Spleen (tissue), 11 donors: Measurements from ENCODE around the gene SLC19A3. TPM values are rescaled to one million over a fixed set of nuclear protein-coding genes. Genes with fewer than 3 reads are reported as not detected.
"Not testable (repeated sequence)": the region's sequence is repeated elsewhere in the genome, so short reads cannot be mapped to it uniquely, and the experiment has no call there.

Experiments used
- DNase-seq: peaks from one replicate; pipeline ENCODE4 v3.0.0-alpha.2; 2020
- H3K27ac ChIP-seq, 8 donors: fragments of 200-600 bp; sonication (generic) in 7 of 8; 1 replicate in 4 of 8; 2 replicates in 4 of 8; pipeline versions ENCODE4 v1.5.0 to v1.8.0; 2016 to 2021; ENCODE audit warnings: inconsistent platforms in 4 of 8, mild to moderate bottlenecking in 4 of 8, moderate library complexity in 1 of 8
- H3K27me3 ChIP-seq, 7 donors: fragments of 200-600 bp; sonication (generic) in 6 of 7; replicated peaks in 1 of 7; 1 replicate in 4 of 7; 2 replicates in 3 of 7; pipeline versions ENCODE4 v1.5.0 to v1.8.0; 2016 to 2021; ENCODE audit warnings: inconsistent platforms in 3 of 7, mild to moderate bottlenecking in 1 of 7
- H3K36me3 ChIP-seq, 6 donors: fragments of 200-600 bp; sonication (generic) in 5 of 6; 1 replicate in 4 of 6; 2 replicates in 2 of 6; pipeline versions ENCODE4 v1.5.0 to v1.8.0; 2016 to 2021; ENCODE audit warnings: inconsistent platforms in 2 of 6
- H3K4me1 ChIP-seq, 6 donors: fragments of 200-600 bp; sonication (generic) in 5 of 6; 1 replicate in 3 of 6; 2 replicates in 3 of 6; pipeline versions ENCODE4 v1.5.0 to v1.8.0; 2016 to 2021; ENCODE audit warnings: inconsistent platforms in 3 of 6
- H3K4me3 ChIP-seq, 8 donors: fragments of 200-600 bp; sonication (generic) in 7 of 8; 1 replicate in 4 of 8; 2 replicates in 4 of 8; pipeline versions ENCODE4 v1.5.0 to v1.8.0; 2016 to 2021; ENCODE audit warnings: inconsistent platforms in 4 of 8, mild to moderate bottlenecking in 4 of 8, moderate library complexity in 2 of 8
- H3K9me3 ChIP-seq, 8 donors: fragments of 200-600 bp; sonication (generic) in 7 of 8; 1 replicate in 4 of 8; 2 replicates in 4 of 8; pipeline versions ENCODE4 v1.5.0 to v1.8.0; 2016 to 2021; ENCODE audit warnings: inconsistent platforms in 4 of 8
- CTCF ChIP-seq, 11 experiments: fragments of 200-600 bp in 7 of 11; fragments of 450-650 bp in 4 of 11; sonication (generic) in 4 of 11; IDR thresholded peaks in 8 of 11; conservative IDR thresholded peaks in 3 of 11; 1 replicate in 7 of 11; 2 replicates in 4 of 11; pipeline versions ENCODE4 v1.4.0 to v1.8.0; 2016 to 2021; ENCODE audit warnings: antibody characterized with exemption in 11 of 11, inconsistent platforms in 4 of 11, mild to moderate bottlenecking in 1 of 11
- POLR2A ChIP-seq, 3 donors: fragments of 450-650 bp; IDR thresholded peaks; one replicate each; pipeline ENCODE4 v1.5.1; 2017; ENCODE audit warnings: antibody characterized with exemption in 3 of 3, mild to moderate bottlenecking in 1 of 3
- POLR2AphosphoS5 ChIP-seq, 3 donors: sonication (generic); formaldehyde crosslinking; IDR thresholded peaks; one replicate each; pipeline ENCODE4 v1.5.1; 2017; ENCODE audit warnings: antibody characterized with exemption in 3 of 3
- WGBS, 5 donors: extraction: QIAGEN DNeasy Blood & Tissue Kit in 3 of 5; methylation state at CpG; one replicate each; pipeline versions ENCODE4 v1.1.5 to v1.1.7; 2013 to 2018; 5-methylcytosine and 5-hydroxymethylcytosine counted together
- intact Hi-C: fragments of 100-400 bp; cut with DNase I; formaldehyde crosslinking; loops from one replicate; pipeline ENCODE4 v1.15.0; 2023; ENCODE audit warnings: low total_unique reads
- polyA plus RNA-seq, 3 donors: library from polyadenylated mRNA; stranded (reverse); fragments of 200-250 nt; gene quantifications; one replicate each; pipeline ENCODE4 v1.2.1, GENCODE V29; 2013
- total RNA-seq, 7 donors: library from RNA; depleted of rRNA in 3 of 7; stranded (reverse); fragments of >200 nt in 3 of 7; fragmentation: NEBNext Ultra II Directional in 4 of 7; extraction: Animal tissue kit (Norgen Biotek cat#: 25700) in 4 of 7; gene quantifications; one replicate each; pipeline versions ENCODE4 v1.1.0 to v1.2.1, GENCODE V29; 2016 to 2021
- donor health status: healthy with polysubstance abuse.
- donor health status: DM: no; HTN: no; CAD: no; lungs with moderate emphysema.
- donor health status: DM: no; HTN: no; CAD: no.
- donor health status: Bipolar disorder and iron deficiency.
- donor health status: healthy.
- donor health status: DM: no; HTN: no; CAD: no.
- donor health status: DM: yes; HTN: yes; CAD: no.

The SLC19A3 gene
- total and polyA plus RNA-seq, 10 donors: 0.06 to 0.23 (median 0.15) TPM; not detected in 5

DNA sequence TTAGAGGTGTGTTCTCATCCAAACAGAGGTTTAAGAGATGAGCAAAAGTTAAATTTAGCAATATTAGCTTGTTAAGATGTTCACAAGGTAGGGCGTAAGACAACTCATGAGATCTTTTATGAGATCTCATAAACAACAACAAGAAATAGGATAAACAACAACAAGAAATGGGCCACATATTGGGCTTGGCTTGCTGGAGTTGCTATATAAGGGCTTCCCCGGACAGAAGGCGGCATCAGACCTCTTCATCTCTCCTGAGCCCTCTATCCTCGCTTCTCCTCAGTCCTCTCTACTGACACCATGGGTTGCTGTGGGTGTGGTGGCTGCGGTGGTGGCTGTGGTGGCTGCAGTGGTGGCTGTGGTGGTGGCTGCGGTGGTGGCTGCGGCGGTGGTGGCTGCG lies 27.8 kb upstream of the SLC19A3 start, which contains the start of gene SCYGR8:
Gene SCYGR8, plus strand, starts transcription at position 301 of the 400 bp plus-strand sequence. Its CDS starts 0 bp downstream, at position 301.
- Histone ChIP-seq H3K4me1 (no peaks in the 10 kb centered on the region), H3K27me3 (peaks cover 0 to under 1% (median 0%) of the 10 kb centered on the region in 7 donors), H3K36me3 (no peaks in the 10 kb centered on the region), H3K4me3 (no peak within 1 kb of the TSS), H3K27ac (no peak within 1 kb of the TSS), H3K9me3 (no peaks in the 10 kb centered on the region)
- TF ChIP-seq POLR2A (IDR thresholded peaks at IDR 0.05) (no peak), CTCF (IDR thresholded peaks at IDR 0.05 in 8 of 11, conservative IDR thresholded peaks at IDR 0.05 in 3 of 11) (no peak), POLR2AphosphoS5 (IDR thresholded peaks at IDR 0.05) (no peak)
- intact Hi-C loops: no loop called here
- WGBS, 5 donors: 82 to 97% (median 90%) methylated on average over 4 to 5 of the region's 9 CpGs
- DNase-seq: no peak

DNA sequence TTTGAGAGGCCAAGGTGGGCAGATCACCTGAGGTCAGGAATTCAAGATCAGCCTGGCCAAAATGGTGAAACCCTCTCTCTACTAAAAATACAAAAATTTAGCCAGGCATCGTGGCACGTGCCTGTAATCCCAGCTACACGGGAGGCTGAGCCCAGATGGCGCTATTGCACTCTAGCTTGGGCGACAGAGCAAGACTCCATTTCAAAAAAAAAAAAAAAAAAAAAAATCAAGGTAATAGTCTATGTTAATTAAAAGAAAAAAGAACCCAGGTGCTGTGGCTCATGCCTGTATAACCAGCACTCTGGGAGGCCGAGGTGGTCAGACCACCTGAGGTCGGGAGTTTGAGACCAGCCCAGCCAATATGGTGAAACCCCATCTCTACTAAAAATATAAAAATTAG lies 22.9 kb upstream of the SLC19A3 start:
- WGBS, 5 donors: 75 to 83% (median 78%) methylated on average over 7 of the region's 7 CpGs

GRCh38 chr2:227739351-227739750 lies 21.5 kb upstream of the SLC19A3 start:
- Histone ChIP-seq H3K36me3 (no peaks in the 10 kb centered on the region), H3K9me3 (no peaks in the 10 kb centered on the region), H3K27me3 (peaks cover 0 to 4% (median 0%) of the 10 kb centered on the region in 7 donors), H3K27ac (no peak overlapping the region), H3K4me1 (no peaks in the 10 kb centered on the region), H3K4me3 (no peak overlapping the region)
- WGBS, 5 donors: 82 to 91% (median 85%) methylated on average over 14 of the region's 14 CpGs
- no peak for DNase-seq
- intact Hi-C loops: no loop called here
- TF ChIP-seq POLR2A (IDR thresholded peaks at IDR 0.05) (no peak), POLR2AphosphoS5 (IDR thresholded peaks at IDR 0.05) (no peak), CTCF (IDR thresholded peaks at IDR 0.05 in 8 of 11, conservative IDR thresholded peaks at IDR 0.05 in 3 of 11) (no peak)

More for the DNA sequence above, 22.9 kb upstream of the SLC19A3 start:
- H3K9me3 ChIP-seq, DNase-seq, H3K27ac ChIP-seq, H3K4me3 ChIP-seq, H3K4me1 ChIP-seq, intact Hi-C loops, H3K27me3 ChIP-seq, H3K36me3 ChIP-seq: not testable (repeated sequence)

DNA sequence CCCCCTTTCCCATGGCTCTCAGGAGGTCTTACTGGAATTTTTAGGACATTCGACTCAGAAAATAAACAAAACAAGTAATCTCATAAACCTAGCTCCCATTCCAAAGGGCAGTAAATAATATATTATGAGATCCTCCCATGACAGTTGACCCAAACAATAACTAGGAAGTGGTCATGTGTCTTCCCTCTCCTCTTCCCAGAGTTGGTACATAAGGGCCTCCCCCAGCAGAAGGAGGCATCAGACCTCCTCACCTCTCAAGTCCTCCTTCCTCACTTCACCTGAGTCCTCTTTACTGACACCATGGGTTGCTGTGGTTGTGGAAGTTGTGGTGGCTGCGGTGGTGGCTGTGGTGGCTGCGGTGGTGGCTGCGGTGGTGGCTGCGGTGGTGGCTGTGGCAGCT lies 10.2 kb upstream of the SLC19A3 start, which contains the start of gene SCYGR7:
Gene SCYGR7, plus strand, starts transcription at position 301 of the 400 bp plus-strand sequence. Its CDS starts 0 bp downstream, at position 301.
- Histone ChIP-seq H3K27me3 (peaks cover 0 to 27% (median 0%) of the 10 kb centered on the region in 7 donors), H3K9me3 (no peaks in the 10 kb centered on the region), H3K4me1 (no peaks in the 10 kb centered on the region), H3K4me3 (no peak within 1 kb of the TSS), H3K36me3 (no peaks in the 10 kb centered on the region), H3K27ac (no peak within 1 kb of the TSS)
- WGBS, 5 donors: 83 to 94% (median 92%) methylated on average over 4 to 5 of the region's 5 CpGs
- intact Hi-C loops: no loop called here
- no peak for TF ChIP-seq POLR2A (IDR thresholded peaks at IDR 0.05)
- no peak for TF ChIP-seq CTCF (IDR thresholded peaks at IDR 0.05 in 8 of 11, conservative IDR thresholded peaks at IDR 0.05 in 3 of 11)
- TF ChIP-seq POLR2AphosphoS5 (IDR thresholded peaks at IDR 0.05): no peak
- DNase-seq: no peak
